HG03025 (cell line): ENCODE results near the gene HDDC3.
A peak's percentile ranks its signal among the peaks of the same experiment; 100 is the strongest.

Source experiments
- ATAC-seq: cut with Tn5 transposase; IDR thresholded peaks from one replicate; pipeline ENCODE4 v1.9.1; 2021; ENCODE audit warnings: mild to moderate bottlenecking, moderate library complexity; ENCODE audit not compliant: unreplicated experiment, low FRiP score

Gene HDDC3

DNA sequence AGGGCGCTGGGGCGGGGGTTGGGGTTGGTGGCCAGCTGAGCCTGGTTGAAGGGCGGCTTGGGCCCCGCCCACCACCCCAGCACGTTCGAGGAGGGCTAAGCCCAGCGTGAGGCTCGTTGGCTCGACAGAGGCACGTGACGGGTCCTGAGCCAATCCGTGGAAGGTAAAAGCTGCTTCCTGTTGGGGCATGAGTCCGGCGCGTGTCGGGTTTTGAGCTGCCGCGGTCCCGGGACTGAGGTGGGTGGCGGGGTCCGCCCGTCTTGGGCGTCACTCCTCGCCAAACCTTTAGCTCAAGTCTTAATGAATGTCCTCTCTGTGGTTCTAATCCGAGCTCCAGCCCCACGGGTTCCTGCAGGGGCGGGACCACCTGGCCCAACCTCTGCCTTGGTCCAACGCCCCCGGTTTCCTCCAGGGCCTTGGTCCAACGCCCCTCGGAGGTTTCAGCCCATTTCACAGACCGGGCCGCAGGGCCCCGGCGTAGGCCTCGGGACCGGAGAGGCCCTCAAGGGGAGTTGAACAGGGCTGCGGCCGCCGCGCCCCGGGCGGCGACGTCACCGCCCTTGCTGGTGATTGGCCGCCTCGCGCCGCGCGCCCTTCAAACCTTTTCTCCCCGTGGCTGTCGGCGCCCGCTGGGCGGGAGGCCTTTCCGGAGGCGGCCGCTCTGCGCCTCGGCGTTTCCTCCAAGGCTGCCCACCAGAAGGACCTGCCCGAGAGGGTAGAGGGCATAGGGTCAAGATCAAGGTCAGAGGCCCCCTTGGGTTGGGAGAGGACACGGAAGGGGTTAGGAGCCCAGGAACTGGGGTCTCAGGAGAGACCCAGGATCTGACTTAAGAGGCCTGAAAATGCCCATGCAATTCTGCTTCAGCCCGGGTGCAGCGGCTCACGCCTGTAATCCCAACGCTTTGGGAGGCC, 22.6 kb upstream of the HDDC3 start, which contains the start of gene RCCD1:
TSS of gene RCCD1 (plus strand) at position 173 of the 912 bp plus-strand sequence. CDS start 1,851 bp downstream, outside the sequence.
- peak; percentile 82 for ATAC-seq

DNA sequence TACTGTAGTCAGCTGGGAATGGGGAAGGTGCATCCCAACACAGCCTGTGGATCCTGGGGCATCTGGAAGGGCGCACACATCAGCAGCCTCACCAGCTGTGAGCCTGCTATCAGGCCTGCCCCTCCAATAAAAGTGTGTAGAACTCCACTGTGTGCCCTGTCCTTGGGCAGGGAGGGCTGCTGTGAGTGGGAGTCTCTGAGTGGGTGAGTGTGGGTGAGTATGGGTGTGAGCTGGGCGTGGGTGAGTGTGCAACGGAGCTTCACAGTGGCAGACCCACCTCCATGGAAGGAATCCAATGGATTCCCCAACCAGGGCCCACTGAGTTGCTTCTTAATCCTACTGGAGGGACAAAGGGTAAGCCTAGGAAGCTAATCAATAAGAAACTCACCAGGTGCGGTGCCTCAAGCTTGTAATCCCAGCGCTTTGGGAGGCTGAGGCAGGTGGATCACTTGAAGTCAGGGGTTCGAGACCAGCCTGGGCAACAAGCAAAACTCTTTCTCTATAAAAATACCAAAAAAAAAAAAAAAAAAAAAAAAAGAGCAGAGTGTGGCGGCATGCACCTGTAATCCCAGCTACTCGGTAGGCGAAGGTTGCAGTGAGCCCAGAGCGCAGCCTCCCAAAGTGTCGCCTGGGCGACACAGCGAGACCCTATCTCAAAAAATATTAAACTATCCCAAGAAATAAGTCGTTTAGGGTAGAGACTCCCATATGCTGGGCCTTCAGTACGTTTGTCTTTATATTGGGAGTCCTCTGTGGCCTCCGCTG, 21.8 kb upstream of the HDDC3 start:
- ATAC-seq: no peak

DNA sequence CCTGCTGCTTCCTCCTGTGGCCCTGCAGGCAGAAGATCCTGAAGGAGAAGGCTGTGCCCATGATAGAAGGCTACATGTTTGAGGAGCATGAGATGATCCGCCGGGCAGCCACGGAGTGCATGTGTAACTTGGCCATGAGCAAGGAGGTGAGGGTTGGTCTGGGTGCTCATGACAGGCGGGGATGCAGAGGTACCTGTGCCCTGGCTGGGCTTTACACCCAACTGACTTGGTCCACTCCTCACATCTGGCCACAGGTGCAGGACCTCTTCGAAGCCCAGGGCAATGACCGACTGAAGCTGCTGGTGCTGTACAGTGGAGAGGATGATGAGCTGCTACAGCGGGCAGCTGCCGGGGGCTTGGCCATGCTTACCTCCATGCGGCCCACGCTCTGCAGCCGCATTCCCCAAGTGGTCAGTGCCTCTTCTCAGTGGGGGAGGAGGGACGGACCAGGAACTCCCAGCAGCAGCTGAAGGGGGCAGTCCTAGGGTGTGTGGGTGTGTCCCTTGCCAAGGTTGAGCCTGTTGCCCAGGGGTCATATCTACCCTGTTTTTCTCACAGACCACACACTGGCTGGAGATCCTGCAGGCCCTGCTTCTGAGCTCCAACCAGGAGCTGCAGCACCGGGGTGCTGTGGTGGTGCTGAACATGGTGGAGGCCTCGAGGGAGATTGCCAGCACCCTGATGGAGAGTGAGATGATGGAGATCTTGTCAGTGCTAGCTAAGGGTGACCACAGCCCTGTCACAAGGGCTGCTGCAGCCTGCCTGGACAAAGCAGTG, 20.7 kb upstream of the HDDC3 start:
- no peak for ATAC-seq

DNA sequence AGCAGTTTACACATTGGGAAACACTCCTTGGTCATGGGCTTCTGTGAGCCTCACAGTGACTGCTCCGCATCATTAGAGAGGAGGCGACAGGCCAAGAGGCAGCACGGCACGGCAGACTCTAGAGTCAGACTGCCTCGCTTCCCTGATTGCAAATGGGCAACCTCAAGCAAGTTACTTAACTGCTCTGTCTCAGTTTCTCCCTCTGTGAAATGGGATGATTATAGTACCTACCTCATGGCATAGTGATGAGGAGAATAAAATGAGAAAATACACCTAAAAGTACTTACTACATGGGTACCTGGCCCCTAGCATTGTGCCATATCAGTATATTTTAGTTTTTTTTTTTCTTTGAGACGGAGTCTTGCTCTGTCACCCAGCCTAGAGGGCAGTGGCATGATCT, 18.3 kb upstream of the HDDC3 start:
- no peak for ATAC-seq

DNA sequence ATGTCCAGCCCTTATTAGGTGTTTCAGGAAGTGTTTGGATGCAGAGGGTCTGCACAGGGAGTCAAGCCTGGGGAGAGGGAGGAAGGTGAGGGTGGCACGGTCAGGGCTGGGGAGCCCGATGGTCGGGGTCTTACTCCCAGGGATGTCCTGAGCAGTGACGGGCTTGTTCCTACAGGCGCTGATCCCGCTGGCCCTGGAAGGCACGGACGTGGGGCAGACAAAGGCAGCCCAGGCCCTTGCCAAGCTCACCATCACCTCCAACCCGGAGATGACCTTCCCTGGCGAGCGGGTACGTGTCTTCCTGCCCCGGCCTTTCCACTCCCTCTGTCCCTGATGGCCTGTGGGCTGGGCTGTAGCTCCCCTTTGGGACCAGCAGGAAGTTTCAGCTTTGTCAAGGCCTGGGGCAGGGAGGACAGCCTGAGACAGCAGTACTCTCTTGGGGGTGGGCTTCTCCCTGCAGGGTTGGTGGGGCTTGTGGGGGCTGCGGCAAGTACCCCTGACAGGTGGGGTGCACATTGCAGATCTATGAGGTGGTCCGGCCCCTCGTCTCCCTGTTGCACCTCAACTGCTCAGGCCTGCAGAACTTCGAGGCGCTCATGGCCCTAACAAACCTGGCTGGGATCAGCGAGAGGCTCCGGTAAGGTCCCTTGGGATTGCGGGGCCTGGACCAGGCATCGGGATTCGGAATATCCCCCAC, 17.8 kb upstream of the HDDC3 start:
- no peak for ATAC-seq

DNA sequence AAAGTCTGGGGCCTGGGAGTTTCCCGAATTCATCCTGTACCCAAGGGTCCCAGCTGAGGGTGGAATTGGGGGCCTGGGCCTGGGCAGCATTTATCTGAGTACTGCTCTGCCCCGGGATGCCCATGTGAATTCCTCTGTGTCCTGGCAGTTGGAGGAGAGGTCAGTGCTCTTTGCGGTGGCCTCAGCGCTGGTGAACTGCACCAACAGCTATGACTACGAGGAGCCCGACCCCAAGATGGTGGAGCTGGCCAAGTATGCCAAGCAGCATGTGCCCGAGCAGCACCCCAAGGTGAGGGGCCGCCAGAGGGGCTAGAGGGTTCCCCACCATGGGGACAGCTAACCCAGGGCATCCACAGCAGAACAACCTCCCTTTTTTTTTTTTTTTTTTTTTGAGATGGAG, 16.2 kb upstream of the HDDC3 start:
- ATAC-seq: no peak

DNA sequence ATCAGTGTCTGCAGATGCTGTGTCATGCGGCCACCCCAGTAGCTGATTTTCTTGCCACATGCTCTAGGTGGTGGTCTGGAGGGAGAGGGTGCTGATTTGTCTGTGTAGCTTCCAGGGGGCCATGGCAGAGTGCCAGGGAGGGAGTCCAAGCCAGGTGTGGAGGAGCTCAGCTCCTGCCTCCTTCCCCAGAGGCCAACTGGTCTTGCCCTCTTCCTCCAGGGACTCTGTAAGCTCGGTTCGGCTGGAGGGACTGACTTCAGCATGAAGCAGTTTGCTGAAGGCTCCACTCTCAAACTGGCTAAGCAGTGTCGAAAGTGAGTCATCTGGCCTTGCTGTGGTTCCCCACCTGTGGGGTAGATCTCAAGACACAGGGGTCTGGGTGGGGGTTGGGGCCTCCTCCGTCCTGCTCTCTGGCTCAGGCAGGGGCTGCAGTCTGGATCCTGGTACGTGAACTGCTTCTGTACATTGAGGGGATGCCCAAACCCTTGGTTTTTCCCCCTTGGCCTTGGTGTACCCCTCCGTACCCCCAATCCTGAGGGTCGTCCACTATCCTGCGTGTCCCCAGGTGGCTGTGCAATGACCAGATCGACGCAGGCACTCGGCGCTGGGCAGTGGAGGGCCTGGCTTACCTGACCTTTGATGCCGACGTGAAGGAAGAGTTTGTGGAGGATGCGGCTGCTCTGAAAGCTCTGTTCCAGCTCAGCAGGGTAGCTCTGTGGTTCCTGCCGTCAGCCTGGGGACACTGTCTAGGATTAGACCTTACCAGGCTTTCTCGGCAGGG, 15.4 kb upstream of the HDDC3 start:
- no peak for ATAC-seq

DNA sequence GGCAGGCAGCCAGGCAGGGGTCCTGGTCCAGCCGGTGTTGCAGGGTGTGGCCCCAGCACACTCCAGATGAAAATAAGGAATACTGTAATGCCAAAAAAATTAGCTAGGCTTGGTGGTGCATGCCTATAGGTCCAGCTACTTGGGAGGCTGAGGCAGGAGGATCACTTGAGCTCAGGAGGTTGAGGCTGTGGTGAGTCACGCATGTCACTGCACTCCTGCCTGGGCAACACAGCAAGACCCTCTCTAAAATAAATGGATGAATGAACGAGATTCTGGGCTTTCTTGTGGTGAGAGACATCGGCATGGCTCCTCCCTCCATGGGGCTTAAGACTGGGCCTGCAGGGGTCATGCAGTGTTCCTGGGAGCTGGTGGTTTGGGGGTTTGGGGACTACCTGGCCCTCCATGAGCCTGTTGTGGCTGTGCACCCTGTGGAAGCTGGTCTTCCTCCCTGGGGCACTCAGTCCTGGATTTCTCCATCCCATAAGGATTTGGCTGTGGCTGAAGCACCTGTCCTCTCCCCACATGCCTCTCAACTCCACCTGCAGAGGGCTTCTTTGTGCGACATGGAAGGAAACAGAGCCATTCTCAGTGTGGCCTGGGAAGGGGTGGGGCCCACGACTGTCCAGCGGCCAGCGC, 14.7 kb upstream of the HDDC3 start:
- no peak for ATAC-seq

DNA sequence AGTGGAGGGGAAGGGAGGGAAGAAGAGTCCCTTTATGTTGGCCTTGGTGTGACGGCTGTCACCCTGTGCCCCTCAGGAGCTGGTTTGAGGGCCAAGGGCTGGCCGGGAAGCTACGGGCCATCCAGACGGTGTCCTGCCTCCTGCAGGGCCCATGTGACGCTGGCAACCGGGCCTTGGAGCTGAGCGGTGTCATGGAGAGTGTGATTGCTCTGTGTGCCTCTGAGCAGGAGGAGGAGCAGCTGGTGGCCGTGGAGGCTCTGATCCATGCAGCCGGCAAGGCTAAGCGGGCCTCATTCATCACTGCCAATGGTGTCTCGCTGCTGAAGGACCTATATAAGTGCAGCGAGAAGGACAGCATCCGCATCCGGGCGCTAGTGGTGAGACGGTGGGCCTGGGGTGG, 14.2 kb upstream of the HDDC3 start:
- no peak for ATAC-seq

DNA sequence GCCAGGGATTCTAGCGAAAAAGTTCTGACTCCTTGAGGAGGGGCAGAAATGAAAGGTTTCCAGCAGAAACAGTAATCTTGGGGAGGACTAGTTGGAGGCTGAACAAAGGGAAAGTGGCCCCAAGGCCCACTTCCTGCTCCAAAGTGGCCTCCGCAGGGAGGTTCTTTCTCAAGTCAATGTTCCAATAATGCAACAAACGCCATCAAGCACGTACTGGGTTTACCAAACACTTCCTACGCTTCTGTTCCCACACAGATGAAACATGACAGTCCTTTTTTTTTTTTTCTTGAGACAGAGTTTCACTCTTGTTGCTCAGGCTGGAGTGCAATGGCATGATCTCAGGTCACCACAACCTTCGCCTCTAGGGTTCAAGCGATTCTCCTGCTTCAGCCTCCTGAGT, 12.7 kb upstream of the HDDC3 start:
- no peak for ATAC-seq

DNA sequence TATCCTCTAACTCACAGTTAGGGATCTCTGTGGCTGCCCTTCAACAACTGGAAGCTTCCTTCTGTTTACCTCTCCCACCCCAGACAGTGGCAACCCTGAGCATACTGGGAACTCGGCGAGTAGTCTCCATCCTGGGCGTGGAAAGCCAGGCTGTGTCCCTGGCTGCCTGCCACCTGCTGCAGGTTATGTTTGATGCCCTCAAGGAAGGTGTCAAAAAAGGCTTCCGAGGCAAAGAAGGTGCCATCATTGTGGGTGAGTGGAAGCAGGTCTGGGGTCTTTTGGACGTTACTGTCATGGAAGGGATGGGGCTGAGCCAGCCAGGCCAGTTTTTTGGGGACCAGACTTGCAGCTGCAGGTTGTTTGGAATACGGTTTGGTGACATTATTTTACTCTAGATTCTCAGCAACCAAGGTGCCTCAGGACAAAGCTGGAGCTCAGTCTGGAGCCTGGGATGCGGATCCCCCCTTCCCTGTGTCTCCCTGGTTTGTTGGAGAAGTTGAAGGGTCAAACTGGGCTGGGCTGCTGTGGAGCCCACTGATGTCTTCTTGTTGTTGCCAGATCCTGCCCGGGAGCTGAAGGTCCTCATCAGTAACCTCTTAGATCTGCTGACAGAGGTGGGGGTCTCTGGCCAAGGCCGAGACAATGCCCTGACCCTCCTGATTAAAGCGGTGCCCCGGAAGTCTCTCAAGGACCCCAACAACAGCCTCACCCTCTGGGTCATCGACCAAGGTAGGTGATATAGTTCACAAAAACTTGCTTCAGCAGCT, 10.2 kb upstream of the HDDC3 start:
- ATAC-seq: no peak

DNA sequence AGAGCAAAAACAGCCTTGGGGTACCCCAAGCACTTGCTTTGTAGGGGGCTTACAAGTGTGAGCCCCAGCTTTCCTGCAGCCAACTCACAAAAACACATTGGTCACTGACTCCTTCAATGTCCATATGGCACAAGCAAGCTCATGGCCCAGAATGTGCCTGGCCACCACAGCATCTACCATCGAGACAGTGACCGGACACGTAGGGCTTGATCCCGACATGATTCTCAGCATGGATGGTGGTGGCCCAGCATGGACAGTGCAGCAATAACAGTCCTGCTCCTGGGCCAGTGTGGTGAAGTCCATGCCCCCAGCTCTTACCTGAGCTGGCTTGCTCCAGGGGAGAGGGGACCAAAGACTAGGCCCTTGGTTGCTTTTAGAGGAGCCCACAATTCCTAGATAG, 8.7 kb upstream of the HDDC3 start:
- ATAC-seq: no peak

DNA sequence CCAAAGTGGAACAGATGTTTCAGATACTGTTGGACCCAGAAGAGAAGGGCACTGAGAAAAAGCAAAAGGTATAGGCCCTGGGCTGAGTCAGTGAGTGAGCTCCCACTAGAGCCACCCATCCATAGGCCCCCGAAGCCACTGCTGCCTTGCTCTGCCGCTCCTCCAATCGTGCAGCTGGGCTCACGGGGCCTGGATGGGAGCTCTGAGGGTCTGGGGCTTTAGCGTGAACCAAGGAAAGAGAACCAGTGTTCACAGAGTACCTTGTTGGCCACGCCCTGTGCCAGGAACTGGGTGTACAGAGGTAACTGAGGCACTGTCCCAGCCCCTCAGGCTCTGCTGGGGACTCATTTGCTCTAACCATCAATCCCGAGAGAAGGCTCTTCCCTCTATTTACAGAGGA, 7.4 kb upstream of the HDDC3 start:
- ATAC-seq: no peak

DNA sequence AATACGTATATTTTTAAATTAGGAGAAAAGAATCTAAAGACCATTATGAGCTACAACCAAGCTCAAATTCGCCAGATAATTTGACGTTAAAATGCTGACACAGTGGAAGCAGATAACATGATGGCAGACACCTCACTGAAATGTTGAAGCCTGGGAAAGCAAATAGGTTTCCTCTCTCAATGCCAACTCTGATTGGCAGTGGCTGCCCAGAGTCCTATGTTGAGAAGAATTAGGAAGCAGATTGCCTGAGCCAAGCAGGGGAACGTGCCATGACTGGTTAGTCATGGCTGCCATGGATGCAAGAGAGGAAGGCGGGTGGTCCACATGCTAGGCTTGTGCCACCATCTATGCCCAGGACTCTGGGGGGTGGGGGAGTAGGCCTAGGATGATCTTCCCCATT, 5.9 kb upstream of the HDDC3 start:
- ATAC-seq: no peak

DNA sequence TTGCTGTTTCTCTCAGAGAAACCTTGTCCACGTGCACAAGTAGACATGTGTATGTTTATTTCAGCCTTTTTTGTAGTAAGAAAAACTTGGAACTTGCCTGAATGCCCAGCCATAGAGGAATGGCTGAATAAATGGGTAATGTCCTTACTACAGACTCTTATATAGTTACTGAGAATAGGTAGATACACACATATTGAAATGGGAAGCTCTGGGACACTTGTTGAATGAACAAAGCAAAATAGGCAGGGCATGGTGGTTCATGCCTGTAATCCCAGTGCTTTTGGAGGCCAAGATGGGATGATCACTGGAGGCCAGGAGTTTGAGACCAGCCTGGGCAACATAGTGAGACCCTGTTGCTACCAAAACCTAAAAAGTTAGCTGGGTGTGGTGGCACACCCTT, 4.5 kb upstream of the HDDC3 start:
- ATAC-seq: no peak

DNA sequence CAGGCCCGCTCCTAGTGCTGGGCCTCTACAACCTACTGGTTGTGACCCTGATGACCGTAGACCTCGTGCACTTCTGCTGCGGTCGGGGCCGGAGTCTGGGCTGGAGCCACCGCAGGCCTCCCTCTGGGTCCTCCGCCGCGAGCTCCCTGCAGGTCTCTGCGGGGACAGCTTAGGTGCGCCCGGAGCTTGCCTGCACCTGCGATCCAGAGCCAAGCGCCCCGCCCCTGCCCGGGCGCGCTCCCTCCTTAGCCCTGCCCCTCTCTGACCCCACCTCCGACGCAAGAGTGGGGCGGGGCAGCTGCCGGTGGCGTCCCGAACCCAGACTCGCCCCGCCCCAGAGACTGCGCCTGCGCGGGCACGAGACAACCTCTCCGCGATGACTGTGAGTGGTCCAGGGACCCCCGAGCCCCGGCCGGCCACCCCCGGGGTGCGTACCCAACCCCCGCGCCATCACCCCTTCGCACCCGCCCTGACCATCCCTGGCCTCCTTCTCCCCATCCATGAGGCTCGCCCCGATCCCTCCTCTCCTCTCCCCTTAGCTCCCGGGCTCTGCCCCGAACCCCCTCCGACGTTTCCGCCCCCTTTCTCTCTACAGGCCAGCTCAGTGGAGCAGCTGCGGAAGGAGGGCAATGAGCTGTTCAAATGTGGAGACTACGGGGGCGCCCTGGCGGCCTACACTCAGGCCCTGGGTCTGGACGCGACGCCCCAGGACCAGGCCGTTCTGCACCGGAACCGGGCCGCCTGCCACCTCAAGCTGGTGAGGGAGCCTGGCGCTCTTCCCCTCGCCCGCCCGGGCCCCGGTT, 2.8 kb upstream of the HDDC3 start, which contains the start of gene UNC45A:
TSS of gene UNC45A (plus strand) at position 337 of the 803 bp plus-strand sequence. CDS start at position 377, 40 bp downstream.
- peak; percentile 52 for ATAC-seq

DNA sequence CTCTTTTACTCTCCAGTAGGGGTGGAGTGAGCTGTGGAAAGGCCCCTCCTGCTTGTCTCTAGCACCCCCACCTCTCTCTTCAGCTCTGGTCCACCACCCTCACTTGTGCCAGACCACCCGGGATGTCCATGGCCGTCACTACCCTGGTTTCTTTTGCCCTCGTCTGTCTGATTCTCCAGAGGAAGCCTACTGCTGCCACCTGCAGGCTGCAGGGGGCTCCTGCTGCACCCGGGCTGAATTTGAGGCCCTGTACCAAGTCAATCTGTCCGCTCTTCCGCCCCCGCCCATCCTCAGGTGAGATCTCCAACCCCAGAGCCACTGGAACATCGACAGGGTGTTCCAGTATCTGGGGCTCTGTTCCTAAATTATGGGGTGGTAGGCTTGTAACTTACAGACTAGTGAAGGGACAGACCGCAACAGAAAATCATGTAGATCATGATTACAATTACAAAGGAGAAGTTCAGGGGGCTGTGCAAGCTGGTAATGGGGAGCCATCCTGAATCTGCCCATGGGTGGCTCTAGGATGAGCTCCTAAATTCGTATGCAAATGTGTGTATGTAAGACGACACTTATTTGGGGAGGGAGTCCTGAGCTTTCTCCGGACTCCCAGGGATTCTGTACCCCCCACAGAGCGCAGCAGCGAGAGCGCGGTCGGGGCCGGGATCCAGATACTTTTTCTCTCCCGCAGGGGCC, 2.1 kb upstream of the HDDC3 start:
- peak; percentile 34 for ATAC-seq
